Ovary (tissue), 3 donors: ENCODE measurements around the gene BRD4.

Experiments used
- CTCF ChIP-seq, 3 donors: fragments of 450-650 bp in 2 of 3; fragments of 200-600 bp in 1 of 3; IDR thresholded peaks; one replicate each; pipeline versions ENCODE4 v1.5.1 to v1.8.0; 2016 to 2022; ENCODE audit warnings: antibody characterized with exemption in 3 of 3, mild to moderate bottlenecking in 1 of 3
- EP300 ChIP-seq: sonication (generic); formaldehyde crosslinking; IDR thresholded peaks from one replicate; pipeline ENCODE4 v1.6.1; 2017; ENCODE audit warnings: antibody characterized with exemption
- POLR2A ChIP-seq: fragments of 450-650 bp; IDR thresholded peaks from one replicate; pipeline ENCODE4 v1.6.1; 2017; ENCODE audit warnings: antibody characterized with exemption, mild to moderate bottlenecking, moderate library complexity
- donor health status: DM: no; HTN: no; CAD: no.

- no peak for TF ChIP-seq CTCF (IDR thresholded peaks at IDR 0.05)
- TF ChIP-seq POLR2A = no peak
- TF ChIP-seq EP300 = no peak
These were observed 67.5 kb downstream of the BRD4 start for GRCh38 chr19:15264933-15265206.
